Stimulated activated naive CD8-positive, alpha-beta T cell treated with anti-CD3 and anti-CD28 coated beads, Interleukin-15, amount 100 ng/mL, for 72 hours (primary cell): ENCODE results near the gene SLIRP.
A peak's percentile ranks its signal among the peaks of the same experiment; 100 is the strongest.
"Not testable (repeated sequence)": the region's sequence is repeated elsewhere in the genome, so short reads cannot be mapped to it uniquely, and the experiment has no call there.

Source experiments
- ATAC-seq: fragments of 150-1000 bp; cut with Tn5 transposase; 2 replicates; pipeline ENCODE4 v1.10.0; 2021; ENCODE audit warnings: mild to moderate bottlenecking, moderate library complexity
- DNase-seq, 2 donors: peaks; one replicate each; pipeline ENCODE4 v3.0.0; 2021 to 2022
- H3K27ac Mint-ChIP-seq, 2 donors: one replicate each; pipeline ENCODE4 v1.8.0; 2022; ENCODE audit warnings: mild to moderate bottlenecking in 2 of 2, mixed read lengths in 2 of 2, moderate library complexity in 2 of 2
- H3K27me3 Mint-ChIP-seq: one replicate; pipeline ENCODE4 v1.8.0; 2022; ENCODE audit warnings: mixed read lengths
- H3K4me1 Mint-ChIP-seq: one replicate; pipeline ENCODE4 v1.8.0; 2022; ENCODE audit warnings: mild to moderate bottlenecking, mixed read lengths
- H3K4me3 Mint-ChIP-seq, 2 donors: one replicate each; pipeline ENCODE4 v1.8.0; 2022; ENCODE audit warnings: mild to moderate bottlenecking in 2 of 2, mixed read lengths in 2 of 2, moderate library complexity in 1 of 2
- H3K9me3 Mint-ChIP-seq, 2 donors: one replicate each; pipeline ENCODE4 v1.8.0; 2022; ENCODE audit warnings: mixed read lengths in 2 of 2

The SLIRP gene

DNA sequence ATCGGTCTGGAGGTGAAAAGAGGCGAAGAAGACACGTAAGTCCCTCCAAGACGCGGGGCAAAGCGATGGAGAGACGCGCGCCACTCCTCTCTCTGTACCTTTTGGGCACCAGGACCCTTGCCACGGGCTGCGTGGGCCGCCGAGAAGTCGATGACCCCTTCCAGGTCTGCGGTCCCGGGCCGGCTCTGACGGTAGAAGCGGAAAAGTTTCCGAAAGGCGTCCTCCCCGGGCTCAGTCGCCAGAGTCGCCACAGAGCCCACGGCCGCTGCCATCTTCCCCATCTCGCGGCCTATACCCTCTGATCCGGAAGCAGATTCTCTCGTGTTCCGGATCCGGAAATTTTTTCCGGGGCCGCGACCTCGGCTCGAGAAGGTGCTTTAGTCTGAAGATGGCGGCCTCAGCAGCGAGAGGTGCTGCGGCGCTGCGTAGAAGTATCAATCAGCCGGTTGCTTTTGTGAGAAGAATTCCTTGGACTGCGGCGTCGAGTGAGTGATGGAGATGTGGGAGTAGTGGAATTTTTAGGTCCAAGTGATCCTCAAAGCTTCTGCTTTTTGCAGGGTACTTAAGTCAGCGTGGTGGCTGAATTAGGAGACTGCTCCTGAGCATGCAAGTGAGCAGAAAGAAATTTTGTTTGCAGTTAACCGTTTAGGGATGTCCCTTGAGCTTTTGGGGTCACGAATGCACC lies at the start of gene SLIRP, which contains the start of gene ALKBH1:
Gene SLIRP, plus strand, starts transcription at position 380 of the 685 bp plus-strand sequence. Its CDS starts 9 bp downstream, at position 389.
Gene ALKBH1, minus strand, starts transcription at position 300 of the 685 bp plus-strand sequence. Its CDS starts 19 bp downstream, at position 281.
- Mint-ChIP-seq H3K27ac (peak within 1 kb of the TSS; percentile 89 to 98), H3K4me1 (peaks cover 38% of the 10 kb centered on the region), H3K9me3 (no peaks in the 10 kb centered on the region), H3K4me3 (peak within 1 kb of the TSS; percentile 85 to 89), H3K27me3 (no peaks in the 10 kb centered on the region)
- ATAC-seq (peak; percentile 99), DNase-seq (peak; percentile 79 to 89)

GRCh38 chr14:77659831-77660230 lies 48.1 kb upstream of the SLIRP start:
- ATAC-seq (no peak), DNase-seq (no peak)
- Mint-ChIP-seq H3K4me3 (no peak overlapping the region), H3K27ac (no peak overlapping the region), H3K4me1 (no peaks in the 10 kb centered on the region), H3K27me3 (no peaks in the 10 kb centered on the region), H3K9me3 (no peaks in the 10 kb centered on the region)

DNA sequence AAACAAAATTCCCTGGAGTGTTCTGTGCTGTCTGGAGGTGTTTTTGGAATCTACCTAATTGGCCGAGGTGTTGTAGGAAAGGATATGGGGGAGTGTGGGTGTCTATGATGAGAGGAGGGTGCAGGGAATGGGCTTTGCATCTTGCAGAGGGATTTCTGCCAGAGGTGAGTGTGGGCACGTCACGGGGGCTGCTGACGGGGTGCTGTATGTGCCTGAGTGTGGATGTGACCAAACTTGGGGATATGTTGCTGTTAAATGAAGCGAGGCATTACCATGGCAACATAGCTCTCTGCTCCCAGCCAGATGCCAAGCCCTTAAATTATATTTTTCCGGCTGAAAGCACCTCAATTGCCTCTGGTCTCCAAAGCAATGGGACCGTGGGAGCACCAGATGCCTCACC lies 47.1 kb upstream of the SLIRP start:
- ATAC-seq (no peak), DNase-seq (no peak)
- H3K4me1 Mint-ChIP-seq, result no peaks in the 10 kb centered on the region
- H3K27me3 Mint-ChIP-seq, result no peaks in the 10 kb centered on the region
- H3K4me3 Mint-ChIP-seq, result no peak overlapping the region
- H3K9me3 Mint-ChIP-seq, result no peaks in the 10 kb centered on the region
- no peak overlapping the region for H3K27ac Mint-ChIP-seq

GRCh38 chr14:77661562-77661961 lies 46.3 kb upstream of the SLIRP start:
- not testable (repeated sequence) for H3K27me3 Mint-ChIP-seq, H3K4me1 Mint-ChIP-seq, H3K4me3 Mint-ChIP-seq, H3K27ac Mint-ChIP-seq, H3K9me3 Mint-ChIP-seq, ATAC-seq, DNase-seq

DNA sequence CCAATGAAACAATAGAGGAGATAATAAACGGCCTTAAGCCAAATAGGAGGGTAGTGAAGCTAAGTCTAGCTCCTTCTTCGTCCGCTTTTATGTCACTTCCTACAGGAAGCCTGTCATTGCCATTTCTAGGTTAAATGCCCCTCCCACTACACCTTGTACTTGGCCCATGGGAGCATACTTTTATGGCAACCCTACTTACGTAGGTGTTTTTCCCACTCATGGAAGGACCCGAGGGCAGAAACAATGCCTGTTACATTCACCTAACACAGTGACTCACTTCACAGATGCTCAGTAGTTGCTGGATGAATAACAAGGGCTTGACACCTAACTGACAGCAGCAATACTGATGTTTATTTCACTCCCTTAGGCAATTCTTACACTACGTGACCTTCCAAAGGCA lies 44.6 kb upstream of the SLIRP start:
- Mint-ChIP-seq H3K27ac (peak overlapping the region in 1 of 2 donors; percentile 5), H3K4me1 (no peaks in the 10 kb centered on the region), H3K9me3 (no peaks in the 10 kb centered on the region), H3K27me3 (no peaks in the 10 kb centered on the region), H3K4me3 (no peak overlapping the region)
- ATAC-seq (no peak), DNase-seq (no peak)

DNA sequence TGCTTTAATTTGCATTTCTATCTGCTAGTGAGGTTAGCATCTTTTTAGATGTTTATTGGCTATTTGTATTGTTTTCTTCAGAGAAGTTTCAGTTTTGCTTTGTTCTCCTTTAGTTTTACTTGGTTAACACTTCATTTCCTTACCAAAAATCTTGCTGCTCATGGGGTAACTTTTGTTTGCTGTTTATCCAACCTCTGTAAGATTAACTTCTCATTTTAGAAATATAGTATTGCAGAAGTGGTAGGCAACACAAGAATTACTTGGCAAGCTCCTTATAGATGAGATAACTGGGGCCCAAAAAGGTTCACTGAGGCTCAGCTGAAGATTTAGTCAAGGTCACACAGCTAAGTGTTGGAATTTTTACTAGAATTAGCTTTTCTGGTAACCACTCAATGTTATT lies 40.6 kb upstream of the SLIRP start:
- no peaks in the 10 kb centered on the region for H3K27me3 Mint-ChIP-seq
- H3K27ac Mint-ChIP-seq, result no peak overlapping the region
- no peak for ATAC-seq
- no peak overlapping the region for H3K4me3 Mint-ChIP-seq
- no peaks in the 10 kb centered on the region for H3K4me1 Mint-ChIP-seq
- no peaks in the 10 kb centered on the region for H3K9me3 Mint-ChIP-seq
- no peak for DNase-seq

DNA sequence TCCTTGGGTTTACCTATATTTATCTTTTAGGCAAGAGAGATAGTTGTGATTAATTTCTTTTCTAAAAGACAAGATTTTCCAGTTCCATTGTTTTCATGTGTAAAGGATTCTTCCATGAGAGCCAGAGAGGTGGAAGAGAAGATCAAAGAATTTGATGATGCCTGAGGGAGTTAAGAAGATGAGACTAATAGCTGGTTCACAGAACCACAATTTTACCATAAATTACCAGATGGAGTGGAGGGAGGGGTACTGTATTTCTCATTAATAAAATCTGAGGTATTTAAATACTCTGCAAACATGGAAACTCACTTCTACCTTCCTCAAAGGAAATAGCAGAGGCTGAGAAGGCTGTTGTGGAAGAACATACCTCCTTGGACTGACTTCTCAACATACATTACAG lies 34.7 kb upstream of the SLIRP start:
- Mint-ChIP-seq H3K4me1 (no peaks in the 10 kb centered on the region), H3K9me3 (no peaks in the 10 kb centered on the region), H3K27me3 (no peaks in the 10 kb centered on the region), H3K27ac (no peak overlapping the region), H3K4me3 (no peak overlapping the region)
- ATAC-seq (no peak), DNase-seq (no peak)

- Mint-ChIP-seq H3K9me3 (no peaks in the 10 kb centered on the region), H3K27ac (no peak overlapping the region), H3K4me1 (no peaks in the 10 kb centered on the region), H3K4me3 (no peak overlapping the region), H3K27me3 (no peaks in the 10 kb centered on the region)
- no peak for DNase-seq
- no peak for ATAC-seq
Observed at GRCh38 chr14:77674931-77675330, 33.0 kb upstream of the SLIRP start.

GRCh38 chr14:77681196-77682157 lies 26.4 kb upstream of the SLIRP start:
- H3K9me3 Mint-ChIP-seq, result no peaks in the 10 kb centered on the region
- no peaks in the 10 kb centered on the region for H3K27me3 Mint-ChIP-seq
- H3K4me1 Mint-ChIP-seq, result peaks cover 11% of the 10 kb centered on the region
- ATAC-seq, result no peak
- H3K4me3 Mint-ChIP-seq, result no peak overlapping the region
- peak overlapping the region in 1 of 2 donors; percentile 89 for H3K27ac Mint-ChIP-seq
- no peak for DNase-seq

DNA sequence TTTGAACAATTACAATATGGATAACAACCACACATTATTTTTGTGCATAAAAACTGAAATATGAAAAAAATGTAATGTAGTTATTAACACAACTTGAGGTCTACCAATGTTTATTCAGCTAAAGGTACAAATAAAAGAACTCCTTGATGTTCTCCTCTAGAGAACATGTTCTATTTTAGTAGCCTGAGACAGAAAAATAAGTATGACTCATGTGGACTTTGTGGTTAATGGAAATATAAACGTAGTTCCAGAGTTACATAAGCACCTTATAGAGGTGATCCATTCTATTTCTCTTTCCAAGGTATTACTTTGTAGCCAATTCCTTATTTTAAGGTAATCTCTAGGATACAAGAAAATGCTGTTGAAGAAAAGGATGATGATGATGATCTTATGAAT lies 25.7 kb upstream of the SLIRP start:
- no peak for DNase-seq
- H3K27me3 Mint-ChIP-seq, result no peaks in the 10 kb centered on the region

DNA sequence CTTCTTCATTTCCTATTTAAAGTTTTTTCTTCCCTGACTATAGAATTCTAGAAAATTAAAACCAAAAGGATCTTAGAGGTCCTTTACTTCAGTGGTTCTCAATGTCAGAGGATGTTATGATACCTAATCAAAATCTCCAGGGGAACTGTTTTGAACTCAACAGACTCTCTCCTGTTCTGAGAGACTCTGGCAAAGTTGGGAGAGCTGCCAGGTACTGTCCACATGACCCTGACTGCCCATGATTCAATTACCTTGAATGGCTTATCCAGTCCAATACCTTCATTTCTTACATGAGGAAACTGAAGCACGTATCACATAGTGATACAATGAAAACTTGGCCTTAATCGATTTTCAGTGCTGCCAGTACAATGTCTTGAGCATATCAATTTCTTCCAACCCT lies 16.6 kb upstream of the SLIRP start:
- no peak for ATAC-seq
- Mint-ChIP-seq H3K4me1 (no peaks in the 10 kb centered on the region), H3K27me3 (no peaks in the 10 kb centered on the region), H3K4me3 (no peak overlapping the region), H3K27ac (no peak overlapping the region), H3K9me3 (no peaks in the 10 kb centered on the region)
- no peak for DNase-seq

More for the DNA sequence above, 25.7 kb upstream of the SLIRP start:
- H3K4me1 Mint-ChIP-seq, result peaks cover 11% of the 10 kb centered on the region
- H3K27ac Mint-ChIP-seq, result no peak overlapping the region
- no peaks in the 10 kb centered on the region for H3K9me3 Mint-ChIP-seq
- no peak overlapping the region for H3K4me3 Mint-ChIP-seq
- ATAC-seq, result no peak

DNA sequence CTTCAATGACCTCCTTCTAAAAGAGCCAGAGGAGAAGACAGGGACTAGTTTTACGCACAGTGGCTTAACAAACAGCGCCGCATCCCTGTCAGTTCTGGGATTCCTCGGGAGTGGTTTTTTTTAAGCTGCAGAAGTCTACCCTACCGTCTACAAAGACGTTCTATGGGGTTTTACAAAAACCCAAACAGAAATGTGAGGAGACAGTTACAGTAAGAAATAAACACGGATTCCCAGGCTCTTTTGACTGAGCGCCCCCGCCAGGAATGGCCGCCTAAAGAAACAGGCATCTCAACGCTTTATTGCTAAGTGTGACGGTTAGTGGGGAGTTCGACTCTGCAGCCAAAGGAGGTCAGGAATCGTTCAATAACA lies 564 bp upstream of the SLIRP start:
- Mint-ChIP-seq H3K27me3 (no peaks in the 10 kb centered on the region), H3K4me1 (peaks cover 38% of the 10 kb centered on the region), H3K4me3 (peak overlapping the region; percentile 85 to 89), H3K27ac (peak overlapping the region; percentile 89 to 98), H3K9me3 (no peaks in the 10 kb centered on the region)
- DNase-seq (no peak), ATAC-seq (peak; percentile 44)

DNA sequence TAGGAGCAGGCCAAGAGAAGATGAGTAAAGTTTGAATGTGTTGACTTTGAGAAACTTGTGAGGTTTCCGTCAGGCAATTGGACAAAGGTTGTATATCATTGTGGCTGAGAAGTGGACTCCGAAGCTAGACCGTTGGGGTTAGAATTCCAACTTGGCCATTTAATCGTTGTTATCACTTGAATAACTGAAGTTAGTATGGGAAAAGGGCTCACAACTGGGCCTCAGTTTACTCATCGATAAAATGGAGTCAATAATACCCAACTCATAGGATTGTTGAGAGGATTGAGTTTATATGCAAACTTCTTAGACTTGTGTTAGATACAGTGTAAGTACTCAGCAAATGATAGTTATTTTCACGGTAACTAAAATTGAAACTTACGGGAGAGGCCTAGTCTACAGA lies 846 bp downstream of the SLIRP start:
- Mint-ChIP-seq H3K27ac (peak overlapping the region; percentile 89 to 98), H3K9me3 (no peaks in the 10 kb centered on the region), H3K4me1 (peaks cover 38% of the 10 kb centered on the region)

GRCh38 chr14:77709412-77709811 lies 1.5 kb downstream of the SLIRP start:
- Mint-ChIP-seq H3K27ac (peak overlapping the region in 1 of 2 donors; percentile 81), H3K4me1 (peaks cover 38% of the 10 kb centered on the region), H3K4me3 (peak overlapping the region; percentile 85 to 89), H3K9me3 (no peaks in the 10 kb centered on the region), H3K27me3 (no peaks in the 10 kb centered on the region)
- DNase-seq (no peak), ATAC-seq (no peak)

More for the DNA sequence above, 846 bp downstream of the SLIRP start:
- H3K4me3 Mint-ChIP-seq, result peak overlapping the region; percentile 85 to 89
- ATAC-seq (no peak), DNase-seq (no peak)
- H3K27me3 Mint-ChIP-seq, result no peaks in the 10 kb centered on the region

GRCh38 chr14:77710364-77710763 lies 2.5 kb downstream of the SLIRP start:
- ATAC-seq, result no peak
- Mint-ChIP-seq H3K27ac (peak overlapping the region in 1 of 2 donors; percentile 16), H3K27me3 (no peaks in the 10 kb centered on the region), H3K4me3 (peak overlapping the region in 1 of 2 donors; percentile 89), H3K4me1 (peaks cover 47% of the 10 kb centered on the region), H3K9me3 (no peaks in the 10 kb centered on the region)
- DNase-seq, result no peak

DNA sequence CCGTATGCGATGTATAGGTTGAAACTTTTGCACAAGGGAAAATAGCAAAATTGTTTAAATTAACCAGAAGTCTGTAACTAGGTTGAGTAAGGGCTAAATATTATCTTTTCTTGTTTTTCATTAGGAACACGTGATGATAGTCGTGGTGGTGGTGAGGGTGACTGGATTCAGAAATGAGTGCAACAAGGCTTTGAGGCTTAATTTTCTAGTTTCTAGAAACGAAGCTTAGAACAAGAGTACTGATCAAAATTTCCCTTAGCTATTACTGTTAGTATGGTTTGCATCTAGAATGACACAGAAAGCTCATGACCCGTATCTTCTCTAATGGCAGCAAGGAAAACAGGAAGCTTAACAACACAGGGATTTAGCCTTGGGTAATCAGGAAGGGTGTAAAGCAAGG lies 7.0 kb downstream of the SLIRP start:
- ATAC-seq, result peak; percentile 94
- Mint-ChIP-seq H3K27ac (peak overlapping the region; percentile 92 to 95), H3K4me3 (peak overlapping the region in 1 of 2 donors; percentile 38)

More for the DNA sequence above, 7.0 kb downstream of the SLIRP start:
- peak in 1 of 2 donors; percentile 37 for DNase-seq
- Mint-ChIP-seq H3K4me1 (peaks cover 27% of the 10 kb centered on the region), H3K9me3 (no peaks in the 10 kb centered on the region), H3K27me3 (no peaks in the 10 kb centered on the region)
